B cell (primary cell): ENCODE data around the gene SLC44A2. TPM values are rescaled to one million over a fixed set of nuclear protein-coding genes. Genes with fewer than 3 reads are reported as not detected.

ENCODE experiments used
- ATAC-seq: fragments of 200-7000 bp; cut with Tn5 transposase; one replicate; pipeline ENCODE4 v1.10.0; 2021; ENCODE audit warnings: low read depth, mild to moderate bottlenecking, moderate number of reproducible peaks, moderate library complexity
- CTCF ChIA-PET: fragments of 350-600 bp; sonication (Branson Sonifier 250); formaldehyde crosslinking; loops from one replicate; lab custom pipeline; 2021; ENCODE audit warnings: antibody characterized with exemption, inconsistent platforms; lab: Charles Lee
- POLR2A ChIA-PET: fragments of 350-600 bp; sonication (Branson Sonifier 250); formaldehyde crosslinking; loops from one replicate; lab custom pipeline; 2021; ENCODE audit warnings: antibody characterized with exemption; lab: Charles Lee
- DNase-seq: peaks from one replicate; pipeline ENCODE4 v3.0.0; 2013
- H2AFZ ChIP-seq: 2 replicates; pipeline ENCODE4 v1.6.1; 2012; ENCODE audit warnings: mild to moderate bottlenecking, low read depth, low read length; ENCODE audit not compliant: insufficient read depth, poor library complexity, severe bottlenecking
- H3K27ac ChIP-seq, 2 donors: 1 replicate in 1 of 2; 2 replicates in 1 of 2; pipeline ENCODE4 v1.5.1; 2012 to 2013; ENCODE audit warnings: low read length in 2 of 2, mild to moderate bottlenecking in 2 of 2, moderate library complexity in 1 of 2
- H3K27me3 ChIP-seq, 4 experiments: fragments of 200-600 bp in 1 of 4; sonication (generic) in 1 of 4; replicated peaks in 1 of 4; 1 replicate in 2 of 4; 2 replicates in 2 of 4; pipeline versions ENCODE4 v1.6.1 to v1.7.0; 2013 to 2016; ENCODE audit warnings: low read length in 3 of 4, mild to moderate bottlenecking in 2 of 4, mixed read lengths in 1 of 4, moderate library complexity in 1 of 4; ENCODE audit not compliant: insufficient read depth in 4 of 4, control insufficient read depth in 3 of 4; ENCODE audit errors: control extremely low read depth in 1 of 4
- H3K36me3 ChIP-seq, 2 experiments: replicated peaks in 1 of 2; 1 replicate in 1 of 2; 2 replicates in 1 of 2; pipeline versions ENCODE4 v1.6.1 to v1.7.1; 2013; ENCODE audit warnings: low read length in 1 of 2; ENCODE audit not compliant: insufficient read depth in 2 of 2, control insufficient read depth in 1 of 2; ENCODE audit errors: control extremely low read depth in 1 of 2, extremely low read depth in 1 of 2
- H3K4me1 ChIP-seq, 2 donors: fragments of 200-600 bp in 1 of 2; sonication (generic) in 1 of 2; 1 replicate in 1 of 2; 2 replicates in 1 of 2; pipeline versions ENCODE4 v1.5.1 to v1.6.1; 2013 to 2017; ENCODE audit warnings: low read length in 2 of 2; ENCODE audit not compliant: control insufficient read depth in 2 of 2, insufficient read depth in 2 of 2
- H3K4me2 ChIP-seq: replicated peaks from 2 replicates; pipeline ENCODE3; 2012; ENCODE audit warnings: mild to moderate bottlenecking, low read depth, low read length; ENCODE audit not compliant: poor library complexity, severe bottlenecking
- H3K4me3 ChIP-seq, 5 experiments: fragments of 200-600 bp in 1 of 5; sonication (generic) in 1 of 5; 1 replicate in 3 of 5; 2 replicates in 2 of 5; pipeline versions ENCODE4 v1.5.1 to v1.7.0; 2011 to 2016; ENCODE audit warnings: low read length in 4 of 5, mild to moderate bottlenecking in 4 of 5, low read depth in 2 of 5, control low read depth in 1 of 5, moderate library complexity in 1 of 5; ENCODE audit not compliant: insufficient read depth in 1 of 5; ENCODE audit errors: control extremely low read depth in 1 of 5, extremely low read depth in 1 of 5
- H3K79me2 ChIP-seq: fragments of 200-600 bp; sonication (generic); one replicate; pipeline ENCODE4 v1.6.0; 2016; ENCODE audit warnings: low read length; ENCODE audit not compliant: control insufficient read depth, insufficient read depth
- H3K9ac ChIP-seq: fragments of 200-600 bp; sonication (generic); 2 replicates; pipeline ENCODE4 v1.6.1; 2017; ENCODE audit warnings: mild to moderate bottlenecking, low read length, moderate library complexity
- H3K9me3 ChIP-seq, 3 donors: one replicate each; pipeline versions ENCODE4 v1.6.1 to v1.7.1; 2013; ENCODE audit warnings: low read length in 2 of 3; ENCODE audit not compliant: control insufficient read depth in 2 of 3, insufficient read depth in 1 of 3; ENCODE audit errors: control extremely low read depth in 1 of 3
- H4K20me1 ChIP-seq: 2 replicates; pipeline ENCODE4 v1.6.0; 2012; ENCODE audit warnings: mild to moderate bottlenecking, low read length; ENCODE audit not compliant: insufficient read depth, control insufficient read depth, poor library complexity, severe bottlenecking
- H3K27ac Mint-ChIP-seq: one replicate; pipeline ENCODE4 v1.8.0; 2021; ENCODE audit warnings: mixed read lengths
- H3K27me3 Mint-ChIP-seq: one replicate; pipeline ENCODE4 v1.8.0; 2021; ENCODE audit warnings: mixed read lengths
- H3K4me1 Mint-ChIP-seq: one replicate; pipeline ENCODE4 v1.8.0; 2021; ENCODE audit warnings: mixed read lengths
- H3K4me3 Mint-ChIP-seq: one replicate; pipeline ENCODE4 v1.8.0; 2021; ENCODE audit warnings: mixed read lengths
- H3K9me3 Mint-ChIP-seq: one replicate; pipeline ENCODE4 v1.8.0; 2022; ENCODE audit warnings: mixed read lengths; ENCODE audit not compliant: insufficient read depth
- CTCF ChIP-seq: fragments of 200-600 bp; IDR thresholded peaks from one replicate; pipeline ENCODE4 v1.8.0; 2022; ENCODE audit warnings: antibody characterized with exemption, mild to moderate bottlenecking
- EZH2 ChIP-seq: IDR thresholded peaks from 2 replicates; pipeline ENCODE4 v1.6.1; 2012; ENCODE audit warnings: borderline replicate concordance, low read depth, mild to moderate bottlenecking, moderate library complexity, low read length; ENCODE audit not compliant: insufficient read depth, poor library complexity, severe bottlenecking
- WGBS: methylation state at CpG from one replicate; pipeline ENCODE4 v1.1.5; 2013; ENCODE audit warnings: missing lambda C conversion rate; ENCODE audit not compliant: insufficient coverage; 5-methylcytosine and 5-hydroxymethylcytosine counted together
- intact Hi-C: fragments of 100-400 bp; cut with micrococcal nuclease; formaldehyde crosslinking; loops from one replicate; pipeline ENCODE4 v1.10.0; 2022
- polyA plus RNA-seq: library from polyadenylated mRNA; depleted of rRNA; stranded (reverse); fragments of >200 nt; gene quantifications from 2 replicates; pipeline ENCODE4 v1.2.3, GENCODE V29; 2012
- total RNA-seq, 2 donors: library from RNA; stranded (reverse); fragments of 120-200 nt in 1 of 2; gene quantifications; 1 replicate in 1 of 2; 2 replicates in 1 of 2; pipeline versions ENCODE4 v1.2.3 to v1.2.4, GENCODE V29; 2013 to 2022

SLC44A2 gene
- total and polyA plus RNA-seq, 2 donors (not counting 1 experiment from before 2014, with no cell fraction given): 245 to 369 TPM

- POLR2A ChIA-PET: no interaction called here
- Histone ChIP-seq H3K4me1 (peaks cover 3 to 4% of the 10 kb centered on the region in 2 donors), H3K27ac (no peak overlapping the region), H2AFZ (no peak overlapping the region), H3K4me3 (no peak overlapping the region), H4K20me1 (peaks cover 75% of the 10 kb centered on the region), H3K9me3 (peaks cover 0 to 2% (median 0%) of the 10 kb centered on the region in 3 donors), H3K79me2 (peaks cover 12% of the 10 kb centered on the region), H3K27me3 (no peaks in the 10 kb centered on the region), H3K36me3 (peaks cover 0 to 51% of the 10 kb centered on the region in 2 experiments), H3K9ac (no peak overlapping the region), H3K4me2 (no peak overlapping the region)
- TF ChIP-seq EZH2 (no peak), CTCF (no peak)
- peaks cover 6% of the 10 kb centered on the region for H3K4me1 Mint-ChIP-seq
- intact Hi-C loops: no loop called here
- H3K27me3 Mint-ChIP-seq: no peaks in the 10 kb centered on the region
- ATAC-seq: no peak
- CTCF ChIA-PET: interaction anchor here (1.0 kb wide), 1 partner anchor 33 kb away, joined by 3 read pairs; no protein-coding TSS in a partner anchor
- no peak overlapping the region for H3K4me3 Mint-ChIP-seq
- DNase-seq: peak; percentile 28
- no peak overlapping the region for H3K27ac Mint-ChIP-seq
- H3K9me3 Mint-ChIP-seq: no peaks in the 10 kb centered on the region
- WGBS: 90% methylated on average over 7 of the region's 7 CpGs
Observed at GRCh38 chr19:10690341-10690781, 65.0 kb downstream of the SLC44A2 start.

DNA sequence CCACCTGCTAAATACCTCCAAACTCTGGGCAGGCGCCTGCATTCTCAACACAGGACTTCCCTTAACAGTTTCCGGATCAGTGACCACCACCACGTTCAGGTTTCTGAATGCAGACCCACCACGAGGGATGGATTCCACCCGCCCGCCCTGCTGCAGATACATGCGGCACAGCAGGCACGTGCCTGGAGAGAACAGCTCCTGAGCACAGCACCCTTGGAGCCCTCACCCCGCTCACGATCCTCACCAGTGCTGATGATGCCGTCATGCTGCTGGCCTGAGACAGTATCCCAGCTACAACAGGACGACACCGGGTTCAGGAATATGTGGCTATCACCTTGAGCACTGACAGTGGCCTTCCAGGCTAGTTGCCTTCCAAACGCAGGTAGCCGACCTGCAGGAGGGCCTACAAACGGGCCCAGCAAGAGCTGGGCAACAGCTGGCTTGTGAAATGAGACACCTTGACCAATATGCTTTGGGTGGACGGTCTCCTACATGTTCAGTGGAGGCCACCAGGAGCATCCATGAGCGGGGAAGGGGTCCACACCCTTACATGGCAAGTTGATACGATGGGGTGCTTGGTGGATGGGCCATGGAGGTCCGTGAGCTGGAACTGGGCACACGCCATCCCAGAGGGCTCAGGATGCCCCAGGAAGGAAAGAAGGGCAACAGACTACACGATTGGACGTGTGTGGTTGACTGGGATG is 66.0 kb downstream of the SLC44A2 start:
- Histone ChIP-seq H3K9me3 (peaks cover 0 to 8% (median 0%) of the 10 kb centered on the region in 3 donors), H3K4me1 (peaks cover 10 to 14% of the 10 kb centered on the region in 2 donors), H3K4me2 (no peak overlapping the region), H3K4me3 (no peak overlapping the region), H2AFZ (no peak overlapping the region), H3K27me3 (no peaks in the 10 kb centered on the region), H3K27ac (no peak overlapping the region), H3K79me2 (peaks cover 7% of the 10 kb centered on the region), H3K9ac (no peak overlapping the region), H4K20me1 (peaks cover 67% of the 10 kb centered on the region), H3K36me3 (peaks cover 0 to 49% of the 10 kb centered on the region in 2 experiments)
- DNase-seq (peak; percentile 39), ATAC-seq (no peak)
- Mint-ChIP-seq H3K4me3 (no peak overlapping the region), H3K27ac (no peak overlapping the region), H3K27me3 (no peaks in the 10 kb centered on the region), H3K4me1 (peaks cover 15% of the 10 kb centered on the region), H3K9me3 (no peaks in the 10 kb centered on the region)
- ChIA-PET POLR2A (interaction anchor here (1.0 kb wide), 1 partner anchor 47 kb away, joined by 10 read pairs; no protein-coding TSS in a partner anchor), CTCF (interaction anchor here (0.5 to 1.0 kb wide), 2 partner anchors 47 to 208 kb away, joined by 3 to 5 read pairs; no protein-coding TSS in a partner anchor)
- WGBS: 90% methylated on average over 23 of the region's 23 CpGs
- intact Hi-C loops: no loop called here
- TF ChIP-seq EZH2: no peak
- no peak for TF ChIP-seq CTCF
